IPS-NIHi7 (cell line): ENCODE results near the gene POPDC3.
A peak's percentile ranks its signal among the peaks of the same experiment; 100 is the strongest.

ENCODE experiments used
- DNase-seq: peaks from one replicate; pipeline ENCODE4 v3.0.0; 2012; ENCODE audit warnings: mixed read lengths; ENCODE audit errors: extremely low spot score

Gene POPDC3

GRCh38 chr6:105152880-105153279 is 26.9 kb downstream of the POPDC3 start:
- no peak for DNase-seq

GRCh38 chr6:105151644-105152043 is 28.2 kb downstream of the POPDC3 start:
- DNase-seq, result no peak

GRCh38 chr6:105138141-105138540 is 41.7 kb downstream of the POPDC3 start:
- DNase-seq, result no peak

- DNase-seq, result no peak
These were observed 42.4 kb downstream of the POPDC3 start for GRCh38 chr6:105137388-105137787.

- DNase-seq, result peak; percentile 96
These were observed 43.1 kb downstream of the POPDC3 start for GRCh38 chr6:105136431-105137350.

- DNase-seq, result peak; percentile 27
These were observed 43.8 kb downstream of the POPDC3 start for GRCh38 chr6:105135907-105136430.

GRCh38 chr6:105135056-105135455 is 44.8 kb downstream of the POPDC3 start:
- DNase-seq, result no peak

GRCh38 chr6:105122717-105123116 is 57.1 kb downstream of the POPDC3 start:
- DNase-seq, result no peak

- no peak for DNase-seq
These were observed 57.8 kb downstream of the POPDC3 start for GRCh38 chr6:105121981-105122380.

GRCh38 chr6:105120570-105120969 is 59.2 kb downstream of the POPDC3 start:
- DNase-seq, result no peak

- no peak for DNase-seq
These were observed 63.7 kb downstream of the POPDC3 start for GRCh38 chr6:105116150-105116549.

GRCh38 chr6:105113422-105113821 is 66.4 kb downstream of the POPDC3 start:
- DNase-seq, result no peak

- DNase-seq, result peak; percentile 22
These were observed 67.2 kb downstream of the POPDC3 start for GRCh38 chr6:105112577-105112976.

GRCh38 chr6:105111871-105112270 is 67.9 kb downstream of the POPDC3 start:
- DNase-seq, result no peak

GRCh38 chr6:105111105-105111504 is 68.7 kb downstream of the POPDC3 start:
- DNase-seq, result no peak

- no peak for DNase-seq
These were observed 69.6 kb downstream of the POPDC3 start for GRCh38 chr6:105109955-105110895.

GRCh38 chr6:105108631-105109262 is 71.1 kb downstream of the POPDC3 start:
- DNase-seq, result no peak
